A549 (cell line): ENCODE data around the gene RTN3. TPM values are rescaled to one million over a fixed set of nuclear protein-coding genes. Genes with fewer than 3 reads are reported as not detected.
A peak's percentile ranks its signal among the peaks of the same experiment; 100 is the strongest.

Experiments used
- ATAC-seq, 2 experiments: fragments of 200-7000 bp in 1 of 2; fragments of >200 bp in 1 of 2; cut with Nextera tagmentation in 1 of 2; cut with Tn5 transposase in 1 of 2; 3 replicates each; pipeline versions ENCODE4 v1.8.0 to v1.9.1; 2018 to 2020; ENCODE audit warnings: mild to moderate bottlenecking in 1 of 2, moderate library complexity in 1 of 2
- CTCF ChIA-PET: fragments of 300-600 bp; sonication (Branson Sonifier 250); formaldehyde crosslinking; extraction: SDS; loops from one replicate; lab custom pipeline; 2021; ENCODE audit warnings: antibody characterized with exemption, inconsistent platforms; lab: Yijun Ruan, JAX
- POLR2A ChIA-PET: fragments of 350-600 bp; formaldehyde crosslinking; extraction: SDS; loops from one replicate; lab custom pipeline; 2021; ENCODE audit warnings: antibody characterized with exemption, inconsistent platforms; lab: Yijun Ruan, JAX
- DNase-seq, 2 experiments: peaks; one replicate each; pipeline versions ENCODE4 v3.0.0 to v3.0.0-alpha.2; 2011 to 2016; ENCODE audit warnings: low read depth in 1 of 2, low spot score in 1 of 2
- FAIRE-seq: peaks from 2 replicates; lab custom pipeline; 2011; peaks lifted over from hg19 to GRCh38; lab: Jason Lieb, UNC
- H3K27ac ChIP-seq, 2 experiments: fragments of >200 bp; sonication (Bioruptor Twin); formaldehyde crosslinking; 3 replicates each; pipeline ENCODE4 v1.5.1; 2016 to 2017
- H3K4me1 ChIP-seq: fragments of >200 bp; sonication (Bioruptor Twin); formaldehyde crosslinking; 3 replicates; pipeline ENCODE4 v1.6.1; 2016
- H3K4me2 ChIP-seq: fragments of >200 bp; sonication (Bioruptor Twin); formaldehyde crosslinking; 3 replicates; pipeline ENCODE4 v1.6.1; 2016
- H3K4me3 ChIP-seq: fragments of >200 bp; sonication (Bioruptor Twin); formaldehyde crosslinking; 3 replicates; pipeline ENCODE4 v1.5.1; 2016
- H3K9me3 ChIP-seq: fragments of >200 bp; sonication (Bioruptor Twin); formaldehyde crosslinking; 3 replicates; pipeline ENCODE4 v1.6.1; 2016
- CBX2 ChIP-seq: fragments of 200-600 bp; sonication (generic); IDR thresholded peaks from 2 replicates; pipeline ENCODE4 v1.6.1; 2016; ENCODE audit warnings: low read depth, mild to moderate bottlenecking, borderline replicate concordance
- CBX8 ChIP-seq: fragments of 200-600 bp; sonication (generic); IDR thresholded peaks from 2 replicates; pipeline ENCODE4 v1.6.1; 2016
- EHF ChIP-seq: fragments of 250-450 bp; sonication (Bioruptor Pico); IDR thresholded peaks from 2 replicates; pipeline ENCODE4 v1.5.0; 2020; ENCODE audit warnings: mild to moderate bottlenecking
- ESRRA ChIP-seq: fragments of 150-350 bp; IDR thresholded peaks from 2 replicates; pipeline ENCODE4 v1.6.1; 2014; ENCODE audit warnings: mild to moderate bottlenecking, low read length, borderline replicate concordance
- FOSB ChIP-seq: fragments of 250-450 bp; sonication (Bioruptor Pico); IDR thresholded peaks from 2 replicates; pipeline ENCODE4 v1.5.0; 2020; ENCODE audit warnings: mild to moderate bottlenecking, moderate library complexity
- HEYL ChIP-seq: fragments of 250-450 bp; sonication (Bioruptor Pico); IDR thresholded peaks from 2 replicates; pipeline ENCODE4 v1.8.0; 2021; ENCODE audit warnings: mild to moderate bottlenecking, moderate library complexity
- HOXB5 ChIP-seq: fragments of 250-450 bp; sonication (Bioruptor Pico); IDR thresholded peaks from 2 replicates; pipeline ENCODE4 v1.5.0; 2020; ENCODE audit warnings: mild to moderate bottlenecking, moderate library complexity
- JUNB ChIP-seq: fragments of >200 bp; sonication (Bioruptor Twin); formaldehyde crosslinking; IDR thresholded peaks from 2 replicates; pipeline ENCODE4 v1.6.1; 2016
- KDM1A ChIP-seq: fragments of 200-600 bp; sonication (generic); IDR thresholded peaks from 2 replicates; pipeline ENCODE4 v1.6.1; 2016; ENCODE audit warnings: low read depth, mild to moderate bottlenecking
- KDM5A ChIP-seq: fragments of 200-600 bp; sonication (generic); IDR thresholded peaks from 2 replicates; pipeline ENCODE4 v1.6.1; 2016; ENCODE audit warnings: antibody characterized with exemption, mild to moderate bottlenecking
- MAZ ChIP-seq: fragments of 150-350 bp; IDR thresholded peaks from 2 replicates; pipeline ENCODE4 v1.6.1; 2014; ENCODE audit warnings: antibody characterized with exemption, low read depth, low read length, borderline replicate concordance
- RAD21 ChIP-seq, 2 experiments: fragments of >200 bp in 1 of 2; sonication (Bioruptor Twin) in 1 of 2; formaldehyde crosslinking in 1 of 2; IDR thresholded peaks in 1 of 2; conservative IDR thresholded peaks in 1 of 2; 2 replicates in 1 of 2; 3 replicates in 1 of 2; pipeline ENCODE4 v1.6.1; 2012 to 2018; ENCODE audit warnings: inconsistent platforms in 1 of 2
- RARB ChIP-seq: fragments of 250-450 bp; sonication (Bioruptor Pico); IDR thresholded peaks from 2 replicates; pipeline ENCODE4 v1.8.0; 2021; ENCODE audit warnings: mild to moderate bottlenecking, moderate library complexity
- RCOR1 ChIP-seq: fragments of 150-350 bp; IDR thresholded peaks from 2 replicates; pipeline ENCODE4 v1.6.1; 2014; ENCODE audit warnings: antibody characterized with exemption, low read length, low read depth
- RFX5 ChIP-seq: fragments of 450-650 bp; IDR thresholded peaks from 2 replicates; pipeline ENCODE4 v1.7.1; 2014; ENCODE audit warnings: antibody characterized with exemption, mild to moderate bottlenecking, moderate library complexity
- SMC3 ChIP-seq: fragments of >200 bp; sonication (Bioruptor Twin); formaldehyde crosslinking; IDR thresholded peaks from 3 replicates; pipeline ENCODE4 v1.6.1; 2018; ENCODE audit warnings: inconsistent platforms
- TP53 ChIP-seq: fragments of 250-450 bp; sonication (Bioruptor Pico); IDR thresholded peaks from 2 replicates; pipeline ENCODE4 v1.5.0; 2021; ENCODE audit warnings: mild to moderate bottlenecking, moderate library complexity
- ZSCAN20 ChIP-seq: fragments of 250-450 bp; sonication (Bioruptor Pico); IDR thresholded peaks from 2 replicates; pipeline ENCODE4 v1.8.0; 2022; ENCODE audit warnings: mild to moderate bottlenecking, moderate library complexity
- WGBS: methylation state at CpG from one replicate; pipeline ENCODE4 v1.1.6; 2017; ENCODE audit errors: missing lambda C conversion rate; 5-methylcytosine and 5-hydroxymethylcytosine counted together
- polyA plus RNA-seq, 4 experiments: library from polyadenylated mRNA; depleted of rRNA in 3 of 4; stranded (reverse); fragments of >200 nt; fragmentation: RNase III in 1 of 4; extraction: RNeasy Plus Mini Kit Qiagen cat#74134 plus additional on column Dnase treatment in 1 of 4; gene quantifications; 2 replicates in 3 of 4; 3 replicates in 1 of 4; pipeline ENCODE4 v1.2.3, GENCODE V29; 2011 to 2017
- TF ChIP-seq, protein P1 (sequence below): fragments of 250-450 bp; sonication (Bioruptor Pico); IDR thresholded peaks from 2 replicates; pipeline ENCODE4 v1.5.0; 2020; ENCODE audit warnings: low read depth, mild to moderate bottlenecking, moderate library complexity
- TF ChIP-seq, protein P2 (sequence below): fragments of 450-650 bp; IDR thresholded peaks from 2 replicates; pipeline ENCODE4 v1.6.1; 2014; ENCODE audit warnings: antibody characterized with exemption
- TF ChIP-seq, protein P3 (sequence below): IDR thresholded peaks from 2 replicates; pipeline ENCODE4 v1.6.1; 2012
- TF ChIP-seq, protein P4 (sequence below): fragments of >200 bp; sonication (Bioruptor Twin); formaldehyde crosslinking; IDR thresholded peaks from 2 replicates; pipeline ENCODE4 v1.6.1; 2016
- TF ChIP-seq, protein P5 (sequence below): fragments of 150-350 bp; IDR thresholded peaks from 2 replicates; pipeline ENCODE4 v1.6.1; 2014; ENCODE audit warnings: low read depth, mild to moderate bottlenecking, low read length
- TF ChIP-seq, protein P6 (sequence below): fragments of >200 bp; sonication (Bioruptor Twin); formaldehyde crosslinking; IDR thresholded peaks from 3 replicates; pipeline ENCODE4 v1.5.1; 2016

Gene RTN3
- polyA plus RNA-seq, 2 of the 4 experiments (the other 2 are of a cell fraction): 108 to 196 TPM

DNA sequence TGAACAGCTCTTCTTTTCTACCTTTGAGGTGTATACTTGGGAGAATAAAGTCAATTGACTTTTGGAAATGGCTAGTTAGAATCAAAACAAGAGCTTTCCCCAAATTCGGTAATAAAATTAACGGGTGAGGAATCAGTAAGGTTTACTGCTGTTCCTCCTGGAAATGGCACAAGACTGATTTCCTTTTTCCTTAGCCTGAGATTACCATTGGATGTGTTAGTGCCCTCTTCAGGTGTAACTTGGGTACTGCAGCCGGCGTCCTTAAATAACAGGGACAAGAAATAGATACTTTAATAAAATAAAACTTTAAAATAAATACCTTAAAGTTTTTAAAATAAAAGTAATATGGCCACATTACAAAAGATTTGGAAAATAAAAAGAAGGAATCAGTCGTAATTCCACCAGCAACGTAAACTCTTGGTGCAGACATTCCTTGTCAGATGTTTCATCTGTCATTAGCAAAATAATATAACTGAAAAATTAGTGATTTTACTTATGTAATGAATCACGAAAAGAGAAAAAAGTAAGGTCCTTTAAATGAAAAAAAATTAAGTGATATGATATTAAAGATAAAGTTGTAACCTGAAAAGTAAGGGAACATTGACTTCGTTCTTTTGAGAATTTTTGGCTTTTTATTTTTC, 57.5 kb downstream of the RTN3 start:
- TF ChIP-seq, protein P1, sequence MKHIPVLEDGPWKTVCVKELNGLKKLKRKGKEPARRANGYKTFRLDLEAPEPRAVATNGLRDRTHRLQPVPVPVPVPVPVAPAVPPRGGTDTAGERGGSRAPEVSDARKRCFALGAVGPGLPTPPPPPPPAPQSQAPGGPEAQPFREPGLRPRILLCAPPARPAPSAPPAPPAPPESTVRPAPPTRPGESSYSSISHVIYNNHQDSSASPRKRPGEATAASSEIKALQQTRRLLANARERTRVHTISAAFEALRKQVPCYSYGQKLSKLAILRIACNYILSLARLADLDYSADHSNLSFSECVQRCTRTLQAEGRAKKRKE (CRISPR knock-in tag): no peak
- TF ChIP-seq JUNB (no peak), RARB (no peak), KDM1A (no peak), RAD21 (conservative IDR thresholded peaks at IDR 0.05 in 1 of 2, IDR thresholded peaks at IDR 0.05 in 1 of 2) (peak; percentile 71 to 81), ESRRA (no peak), CBX2 (no peak), RFX5 (no peak), TP53 (CRISPR knock-in tag) (no peak), FOSB (no peak), HEYL (CRISPR knock-in tag) (no peak), ZSCAN20 (CRISPR knock-in tag) (no peak), KDM5A (no peak), RCOR1 (no peak), HOXB5 (CRISPR knock-in tag) (no peak), CBX8 (no peak), MAZ (no peak), SMC3 (peak; percentile 80), EHF (CRISPR knock-in tag) (no peak)
- TF ChIP-seq, protein P2, sequence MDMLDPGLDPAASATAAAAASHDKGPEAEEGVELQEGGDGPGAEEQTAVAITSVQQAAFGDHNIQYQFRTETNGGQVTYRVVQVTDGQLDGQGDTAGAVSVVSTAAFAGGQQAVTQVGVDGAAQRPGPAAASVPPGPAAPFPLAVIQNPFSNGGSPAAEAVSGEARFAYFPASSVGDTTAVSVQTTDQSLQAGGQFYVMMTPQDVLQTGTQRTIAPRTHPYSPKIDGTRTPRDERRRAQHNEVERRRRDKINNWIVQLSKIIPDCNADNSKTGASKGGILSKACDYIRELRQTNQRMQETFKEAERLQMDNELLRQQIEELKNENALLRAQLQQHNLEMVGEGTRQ: no peak
- TF ChIP-seq, protein P3, sequence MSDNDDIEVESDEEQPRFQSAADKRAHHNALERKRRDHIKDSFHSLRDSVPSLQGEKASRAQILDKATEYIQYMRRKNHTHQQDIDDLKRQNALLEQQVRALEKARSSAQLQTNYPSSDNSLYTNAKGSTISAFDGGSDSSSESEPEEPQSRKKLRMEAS: no peak
- TF ChIP-seq, protein P4, sequence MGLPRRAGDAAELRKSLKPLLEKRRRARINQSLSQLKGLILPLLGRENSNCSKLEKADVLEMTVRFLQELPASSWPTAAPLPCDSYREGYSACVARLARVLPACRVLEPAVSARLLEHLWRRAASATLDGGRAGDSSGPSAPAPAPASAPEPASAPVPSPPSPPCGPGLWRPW: no peak
- TF ChIP-seq, protein P5, sequence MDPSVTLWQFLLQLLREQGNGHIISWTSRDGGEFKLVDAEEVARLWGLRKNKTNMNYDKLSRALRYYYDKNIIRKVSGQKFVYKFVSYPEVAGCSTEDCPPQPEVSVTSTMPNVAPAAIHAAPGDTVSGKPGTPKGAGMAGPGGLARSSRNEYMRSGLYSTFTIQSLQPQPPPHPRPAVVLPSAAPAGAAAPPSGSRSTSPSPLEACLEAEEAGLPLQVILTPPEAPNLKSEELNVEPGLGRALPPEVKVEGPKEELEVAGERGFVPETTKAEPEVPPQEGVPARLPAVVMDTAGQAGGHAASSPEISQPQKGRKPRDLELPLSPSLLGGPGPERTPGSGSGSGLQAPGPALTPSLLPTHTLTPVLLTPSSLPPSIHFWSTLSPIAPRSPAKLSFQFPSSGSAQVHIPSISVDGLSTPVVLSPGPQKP: no peak
- TF ChIP-seq, protein P6, sequence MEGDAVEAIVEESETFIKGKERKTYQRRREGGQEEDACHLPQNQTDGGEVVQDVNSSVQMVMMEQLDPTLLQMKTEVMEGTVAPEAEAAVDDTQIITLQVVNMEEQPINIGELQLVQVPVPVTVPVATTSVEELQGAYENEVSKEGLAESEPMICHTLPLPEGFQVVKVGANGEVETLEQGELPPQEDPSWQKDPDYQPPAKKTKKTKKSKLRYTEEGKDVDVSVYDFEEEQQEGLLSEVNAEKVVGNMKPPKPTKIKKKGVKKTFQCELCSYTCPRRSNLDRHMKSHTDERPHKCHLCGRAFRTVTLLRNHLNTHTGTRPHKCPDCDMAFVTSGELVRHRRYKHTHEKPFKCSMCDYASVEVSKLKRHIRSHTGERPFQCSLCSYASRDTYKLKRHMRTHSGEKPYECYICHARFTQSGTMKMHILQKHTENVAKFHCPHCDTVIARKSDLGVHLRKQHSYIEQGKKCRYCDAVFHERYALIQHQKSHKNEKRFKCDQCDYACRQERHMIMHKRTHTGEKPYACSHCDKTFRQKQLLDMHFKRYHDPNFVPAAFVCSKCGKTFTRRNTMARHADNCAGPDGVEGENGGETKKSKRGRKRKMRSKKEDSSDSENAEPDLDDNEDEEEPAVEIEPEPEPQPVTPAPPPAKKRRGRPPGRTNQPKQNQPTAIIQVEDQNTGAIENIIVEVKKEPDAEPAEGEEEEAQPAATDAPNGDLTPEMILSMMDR: peak; percentile 90

More for the DNA sequence above, 57.5 kb downstream of the RTN3 start:
- Histone ChIP-seq H3K27ac (no peak overlapping the region), H3K4me2 (peak overlapping the region; percentile 31; the same call in 2 of the 3 replicates), H3K9me3 (no peaks in the 10 kb centered on the region), H3K4me3 (no peak overlapping the region), H3K4me1 (peaks cover 5% of the 10 kb centered on the region; the same call in 1 of the 3 replicates)
- ChIA-PET CTCF (interaction anchor here (0.5 to 3.2 kb wide), 39 partner anchors 8 to 477 kb away, joined by 3 to 19 read pairs (median 3); partner anchors contain the start of genes ATL3 and RTN3), POLR2A (interaction anchor here (0.5 kb wide), 1 partner anchor 55 kb away, joined by 4 read pairs; no protein-coding TSS in a partner anchor)
- WGBS: 15% methylated on average over 8 of the region's 8 CpGs
- DNase-seq (peak; percentile 35 to 83), FAIRE-seq (peak; percentile 36), ATAC-seq (peak; percentile 50 to 75; a peak in 4 of 6 replicates)
